ENCODE results near the gene LMO3.

DNA sequence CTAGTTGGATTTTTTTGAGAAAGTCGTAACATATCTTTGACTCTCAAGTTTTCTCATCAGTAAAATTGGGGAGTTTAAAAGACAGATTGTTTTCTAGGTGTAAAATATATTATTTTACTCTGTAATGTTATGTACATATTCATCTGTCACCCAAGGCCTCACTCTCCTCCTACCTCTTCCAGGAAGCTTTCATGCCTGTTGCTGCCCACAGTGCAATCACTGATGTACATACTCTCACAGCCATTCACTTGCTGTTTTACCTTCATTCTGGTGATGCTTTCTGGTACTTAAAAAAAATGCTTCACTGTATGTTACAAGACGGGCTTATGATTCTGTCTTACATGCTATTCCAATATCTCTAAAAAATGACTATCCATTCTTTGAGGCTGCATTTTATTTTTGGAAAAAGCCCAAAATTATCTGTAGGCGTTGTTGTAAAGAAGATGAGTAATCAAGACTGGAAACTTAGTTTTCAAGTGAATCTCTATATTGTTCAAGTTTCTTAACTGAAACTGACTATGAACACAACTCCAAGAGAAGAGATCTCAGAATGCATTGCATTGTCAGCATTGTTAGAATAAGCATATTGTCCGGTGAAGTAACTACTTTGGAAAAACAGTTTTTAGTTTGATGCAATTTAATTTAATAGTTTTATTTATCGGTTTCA lies 82.5 kb downstream of the LMO3 start:
- TF ChIP-seq, protein P1, sequence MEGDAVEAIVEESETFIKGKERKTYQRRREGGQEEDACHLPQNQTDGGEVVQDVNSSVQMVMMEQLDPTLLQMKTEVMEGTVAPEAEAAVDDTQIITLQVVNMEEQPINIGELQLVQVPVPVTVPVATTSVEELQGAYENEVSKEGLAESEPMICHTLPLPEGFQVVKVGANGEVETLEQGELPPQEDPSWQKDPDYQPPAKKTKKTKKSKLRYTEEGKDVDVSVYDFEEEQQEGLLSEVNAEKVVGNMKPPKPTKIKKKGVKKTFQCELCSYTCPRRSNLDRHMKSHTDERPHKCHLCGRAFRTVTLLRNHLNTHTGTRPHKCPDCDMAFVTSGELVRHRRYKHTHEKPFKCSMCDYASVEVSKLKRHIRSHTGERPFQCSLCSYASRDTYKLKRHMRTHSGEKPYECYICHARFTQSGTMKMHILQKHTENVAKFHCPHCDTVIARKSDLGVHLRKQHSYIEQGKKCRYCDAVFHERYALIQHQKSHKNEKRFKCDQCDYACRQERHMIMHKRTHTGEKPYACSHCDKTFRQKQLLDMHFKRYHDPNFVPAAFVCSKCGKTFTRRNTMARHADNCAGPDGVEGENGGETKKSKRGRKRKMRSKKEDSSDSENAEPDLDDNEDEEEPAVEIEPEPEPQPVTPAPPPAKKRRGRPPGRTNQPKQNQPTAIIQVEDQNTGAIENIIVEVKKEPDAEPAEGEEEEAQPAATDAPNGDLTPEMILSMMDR (conservative IDR thresholded peaks at IDR 0.05) = no peak
- TF ChIP-seq EZH2 (IDR thresholded peaks at IDR 0.05; ENCODE audit: low read depth) = no peak
